WTC11 (cell line): ENCODE data around the gene PI3. TPM values are rescaled to one million over a fixed set of nuclear protein-coding genes. Genes with fewer than 3 reads are reported as not detected.

Experiments
- ATAC-seq: fragments of 200-7000 bp; cut with Tn5 transposase; 2 replicates; pipeline ENCODE4 v1.10.0; 2021; ENCODE audit warnings: mild to moderate bottlenecking, moderate library complexity
- CTCF ChIA-PET: fragments of 300-600 bp; sonication (Branson Sonifier 250); formaldehyde crosslinking; loops from one replicate; lab custom pipeline; 2021; ENCODE audit warnings: antibody characterized with exemption; lab: Charles Lee
- POLR2A ChIA-PET: fragments of 350-600 bp; sonication (Branson Sonifier 250); formaldehyde crosslinking; loops from one replicate; lab custom pipeline; 2021; ENCODE audit warnings: antibody characterized with exemption; lab: Charles Lee
- DNase-seq: peaks from one replicate; pipeline ENCODE4 v3.0.0; 2021; ENCODE audit warnings: low spot score
- H3K27ac Mint-ChIP-seq: 2 replicates; pipeline ENCODE4 v1.8.0; 2021; ENCODE audit warnings: mixed read lengths
- H3K27me3 Mint-ChIP-seq: 2 replicates; pipeline ENCODE4 v1.8.0; 2021; ENCODE audit warnings: low read depth, mild to moderate bottlenecking, moderate library complexity, mixed read lengths
- H3K36me3 Mint-ChIP-seq: 2 replicates; pipeline ENCODE4 v1.8.0; 2021; ENCODE audit warnings: mixed read lengths
- H3K4me1 Mint-ChIP-seq: 2 replicates; pipeline ENCODE4 v1.8.0; 2022; ENCODE audit warnings: mixed read lengths
- H3K4me3 Mint-ChIP-seq: 2 replicates; pipeline ENCODE4 v1.8.0; 2021; ENCODE audit warnings: mild to moderate bottlenecking, moderate library complexity, mixed read lengths
- H3K9me3 Mint-ChIP-seq: 2 replicates; pipeline ENCODE4 v1.8.0; 2021; ENCODE audit warnings: mixed read lengths
- ARID4B ChIP-seq: sonication (generic); formaldehyde crosslinking; IDR thresholded peaks from 2 replicates; pipeline ENCODE4 v1.8.0; 2023; ENCODE audit warnings: missing genetic modification reagents, mild to moderate bottlenecking, borderline replicate concordance
- FOXK1 ChIP-seq: sonication (generic); formaldehyde crosslinking; IDR thresholded peaks from 2 replicates; pipeline ENCODE4 v1.8.0; 2022; ENCODE audit warnings: mild to moderate bottlenecking, moderate library complexity, missing genetic modification reagents
- IRF2 ChIP-seq: sonication (generic); formaldehyde crosslinking; IDR thresholded peaks from 2 replicates; pipeline ENCODE4 v1.8.0; 2022; ENCODE audit warnings: low read depth, missing genetic modification reagents, borderline replicate concordance
- JUN ChIP-seq: sonication (generic); formaldehyde crosslinking; IDR thresholded peaks from 2 replicates; pipeline ENCODE4 v1.8.0; 2023; ENCODE audit warnings: mild to moderate bottlenecking, missing genetic modification reagents
- OVOL2 ChIP-seq: fragments of 250-450 bp; sonication (Bioruptor Pico); IDR thresholded peaks from 2 replicates; pipeline ENCODE4 v1.9.0; 2021; ENCODE audit warnings: mild to moderate bottlenecking, borderline replicate concordance
- PRDM15 ChIP-seq: sonication (generic); formaldehyde crosslinking; IDR thresholded peaks from 2 replicates; pipeline ENCODE4 v1.8.0; 2022; ENCODE audit warnings: missing genetic modification reagents
- PREB ChIP-seq: sonication (generic); formaldehyde crosslinking; IDR thresholded peaks from 2 replicates; pipeline ENCODE4 v1.8.1; 2022; ENCODE audit warnings: mild to moderate bottlenecking, missing genetic modification reagents, moderate library complexity, borderline replicate concordance
- SOX15 ChIP-seq: fragments of 250-450 bp; sonication (Bioruptor Pico); IDR thresholded peaks from 2 replicates; pipeline ENCODE4 v1.9.0; 2021; ENCODE audit warnings: mild to moderate bottlenecking
- STAT6 ChIP-seq: sonication (generic); formaldehyde crosslinking; conservative IDR thresholded peaks from 2 replicates; pipeline ENCODE4 v1.8.1; 2023; ENCODE audit warnings: mild to moderate bottlenecking, low read depth, missing genetic modification reagents, moderate library complexity
- USF1 ChIP-seq: sonication (generic); formaldehyde crosslinking; IDR thresholded peaks from 2 replicates; pipeline ENCODE4 v1.8.0; 2022; ENCODE audit warnings: mild to moderate bottlenecking, missing genetic modification reagents
- ZNF138 ChIP-seq: sonication (generic); formaldehyde crosslinking; conservative IDR thresholded peaks from 2 replicates; pipeline ENCODE4 v1.8.1; 2022; ENCODE audit warnings: mild to moderate bottlenecking, moderate library complexity, missing genetic modification reagents
- ZNF219 ChIP-seq: sonication (generic); formaldehyde crosslinking; IDR thresholded peaks from 2 replicates; pipeline ENCODE4 v1.8.0; 2023; ENCODE audit warnings: missing genetic modification reagents, mild to moderate bottlenecking, borderline replicate concordance
- ZNF281 ChIP-seq: sonication (generic); formaldehyde crosslinking; IDR thresholded peaks from 2 replicates; pipeline ENCODE4 v1.8.0; 2023; ENCODE audit warnings: mild to moderate bottlenecking, missing genetic modification reagents
- ZNF416 ChIP-seq: fragments of 250-450 bp; sonication (Bioruptor Pico); IDR thresholded peaks from 2 replicates; pipeline ENCODE4 v1.9.0; 2021; ENCODE audit warnings: mild to moderate bottlenecking, inconsistent platforms
- ZNF512 ChIP-seq: sonication (generic); formaldehyde crosslinking; IDR thresholded peaks from 2 replicates; pipeline ENCODE4 v1.8.1; 2022; ENCODE audit warnings: missing genetic modification reagents, borderline replicate concordance
- total RNA-seq: library from RNA; stranded (reverse); gene quantifications from 3 replicates; pipeline ENCODE4 v1.2.3, GENCODE V29; 2021

Gene PI3
- total RNA-seq, 1 experiment from 2014 or later = not detected

- no peak for TF ChIP-seq PRDM15 (CRISPR knock-in tag)
- TF ChIP-seq SOX15 (CRISPR knock-in tag) = no peak
- TF ChIP-seq IRF2 (CRISPR knock-in tag) = no peak
- TF ChIP-seq FOXK1 (CRISPR knock-in tag) = no peak
- no peak for TF ChIP-seq ARID4B (CRISPR knock-in tag)
- no peak for TF ChIP-seq ZNF512 (CRISPR knock-in tag)
- TF ChIP-seq JUN (CRISPR knock-in tag) = no peak
- TF ChIP-seq ZNF416 (CRISPR knock-in tag) = no peak
- TF ChIP-seq ZNF219 (CRISPR knock-in tag) = no peak
Measured at GRCh38 chr20:45153752-45154151, 20.9 kb upstream of the PI3 start (continued).

- ATAC-seq (peak; percentile 47), DNase-seq (no peak)
- H3K36me3 Mint-ChIP-seq = peaks cover 9% of the 10 kb centered on the region; the same call in 1 of the 2 replicates
- H3K27me3 Mint-ChIP-seq = peaks cover 41% of the 10 kb centered on the region
- POLR2A ChIA-PET = no interaction called here
- CTCF ChIA-PET = interaction anchor here (2.5 kb wide), 1 partner anchor 16 kb away, joined by 13 read pairs; no protein-coding TSS in a partner anchor
- H3K9me3 Mint-ChIP-seq = peaks cover 29% of the 10 kb centered on the region
- H3K4me1 Mint-ChIP-seq = no peaks in the 10 kb centered on the region
- no peak overlapping the region for H3K27ac Mint-ChIP-seq
- H3K4me3 Mint-ChIP-seq = no peak overlapping the region
- TF ChIP-seq OVOL2 (CRISPR knock-in tag) (no peak), ZNF281 (no peak), ZNF512 (CRISPR knock-in tag) (no peak), USF1 (no peak), STAT6 (CRISPR knock-in tag) (no peak), ZNF138 (CRISPR knock-in tag) (no peak), PREB (CRISPR knock-in tag) (no peak)
Measured at GRCh38 chr20:45154183-45154582, 20.5 kb upstream of the PI3 start.
